Measurements from ENCODE around the gene LIMS1. TPM values are rescaled to one million over a fixed set of nuclear protein-coding genes. Genes with fewer than 3 reads are reported as not detected.
A peak's percentile ranks its signal among the peaks of the same experiment; 100 is the strongest.

LIMS1 gene
- total RNA-seq, 2 donors from 2014 or later = 35.6 to 86.5 TPM

DNA sequence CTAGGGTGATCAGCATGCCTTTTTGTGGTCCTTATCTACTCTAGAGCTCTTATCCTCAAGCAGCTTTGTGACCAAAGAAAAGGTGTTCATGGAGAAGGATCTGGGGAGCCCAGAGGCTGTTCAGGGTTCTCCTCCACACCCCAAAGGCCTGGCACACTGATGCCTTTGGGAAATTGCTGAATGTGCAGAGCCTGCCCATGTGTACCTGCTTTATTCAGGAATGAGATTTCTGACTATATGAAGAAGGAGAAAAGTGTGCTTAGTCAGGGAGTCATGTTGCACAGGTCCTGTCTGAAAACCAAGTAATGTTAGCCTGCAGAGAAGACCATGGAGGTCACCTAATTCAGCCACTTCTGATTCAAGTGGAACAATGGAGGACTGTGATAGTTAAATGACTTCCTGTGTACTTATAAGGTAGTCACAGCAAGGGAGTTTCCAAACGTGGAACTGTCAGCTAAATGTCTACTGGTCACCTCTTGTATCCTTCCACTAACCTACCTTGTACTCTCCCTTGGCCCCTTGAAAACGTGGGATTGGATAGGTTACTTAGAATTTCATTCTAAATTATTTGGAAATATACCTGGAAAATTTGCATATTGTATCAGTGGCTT, 81.3 kb downstream of the LIMS1 start:
- Mint-ChIP-seq H3K9me3 (peaks cover 0 to 4% of the 10 kb centered on the region in 2 donors), H3K27ac (peak overlapping the region; percentile 46 to 70), H3K36me3 (no peaks in the 10 kb centered on the region)
- no peak for DNase-seq (ENCODE audit: low spot score in 2 of 2)
- peak in 1 of 2 donors; percentile 15 for ATAC-seq

DNA sequence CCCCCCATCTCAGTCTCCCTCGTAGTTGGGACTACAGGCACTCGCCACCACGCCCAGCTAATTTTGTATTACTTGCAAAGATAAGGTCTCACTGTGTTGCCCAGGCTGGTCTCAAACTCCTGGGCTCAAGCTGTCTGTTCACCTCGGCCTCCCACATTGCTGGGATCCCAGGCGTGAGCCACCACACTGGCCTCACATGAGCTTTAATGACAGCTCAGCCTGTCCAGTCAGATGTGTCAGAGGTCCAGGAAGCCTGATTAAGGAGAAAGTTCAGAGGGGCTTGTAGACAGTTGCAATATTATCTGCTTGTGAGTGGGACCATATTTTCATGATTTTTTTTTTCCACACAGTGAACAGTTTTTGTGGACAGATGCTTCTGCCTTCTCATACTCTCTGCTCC, 82.0 kb downstream of the LIMS1 start:
- H3K9me3 Mint-ChIP-seq = peaks cover 0 to 4% of the 10 kb centered on the region in 2 donors
- ATAC-seq (no peak), DNase-seq (ENCODE audit: low spot score in 2 of 2) (no peak)
- no peaks in the 10 kb centered on the region for H3K36me3 Mint-ChIP-seq
- no peak overlapping the region for H3K27ac Mint-ChIP-seq

DNA sequence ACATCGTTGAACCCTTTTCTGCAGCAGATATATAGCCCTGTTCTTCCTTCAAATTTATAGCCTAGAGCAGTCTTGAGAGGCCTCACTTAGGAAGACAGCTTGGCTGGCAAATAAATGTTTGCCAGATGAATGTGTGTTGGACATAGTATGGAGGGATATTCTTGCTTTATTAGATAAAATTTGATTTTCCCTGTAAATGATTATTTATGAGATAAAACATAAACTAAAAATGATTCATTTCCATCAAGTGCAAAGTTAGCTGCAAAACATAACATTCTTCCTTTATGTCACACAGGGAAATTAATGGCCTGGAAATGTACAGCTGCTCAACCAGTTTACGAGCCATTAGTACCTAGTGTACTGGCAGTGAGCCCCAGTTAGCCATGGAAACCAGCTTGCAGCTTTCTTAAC, 82.5 kb downstream of the LIMS1 start:
- Mint-ChIP-seq H3K36me3 (no peaks in the 10 kb centered on the region), H3K27ac (no peak overlapping the region), H3K9me3 (peaks cover 0 to 4% of the 10 kb centered on the region in 2 donors)
- no peak for DNase-seq (ENCODE audit: low spot score in 2 of 2)
- ATAC-seq = no peak

DNA sequence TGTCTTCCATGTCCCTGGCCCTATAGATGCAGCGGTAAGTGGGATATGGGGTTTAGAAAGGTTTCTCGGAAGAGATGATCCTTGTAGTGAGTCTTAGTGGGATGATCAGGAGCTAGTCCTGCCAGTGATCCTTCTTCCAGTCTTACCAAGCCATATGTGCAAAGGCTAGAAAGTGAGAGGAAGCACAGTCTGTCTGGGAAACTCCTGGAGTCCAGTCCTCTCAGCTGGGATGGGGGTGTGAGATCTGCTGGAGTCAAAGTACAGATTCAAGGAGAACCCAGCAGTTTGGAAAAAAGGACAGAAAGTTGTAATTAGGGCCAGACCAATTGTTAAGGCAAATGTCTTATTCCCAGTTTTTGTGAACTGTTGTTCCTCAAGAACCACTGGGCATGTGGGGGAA, 83.3 kb downstream of the LIMS1 start:
- peaks cover 0 to 4% of the 10 kb centered on the region in 2 donors for H3K9me3 Mint-ChIP-seq

DNA sequence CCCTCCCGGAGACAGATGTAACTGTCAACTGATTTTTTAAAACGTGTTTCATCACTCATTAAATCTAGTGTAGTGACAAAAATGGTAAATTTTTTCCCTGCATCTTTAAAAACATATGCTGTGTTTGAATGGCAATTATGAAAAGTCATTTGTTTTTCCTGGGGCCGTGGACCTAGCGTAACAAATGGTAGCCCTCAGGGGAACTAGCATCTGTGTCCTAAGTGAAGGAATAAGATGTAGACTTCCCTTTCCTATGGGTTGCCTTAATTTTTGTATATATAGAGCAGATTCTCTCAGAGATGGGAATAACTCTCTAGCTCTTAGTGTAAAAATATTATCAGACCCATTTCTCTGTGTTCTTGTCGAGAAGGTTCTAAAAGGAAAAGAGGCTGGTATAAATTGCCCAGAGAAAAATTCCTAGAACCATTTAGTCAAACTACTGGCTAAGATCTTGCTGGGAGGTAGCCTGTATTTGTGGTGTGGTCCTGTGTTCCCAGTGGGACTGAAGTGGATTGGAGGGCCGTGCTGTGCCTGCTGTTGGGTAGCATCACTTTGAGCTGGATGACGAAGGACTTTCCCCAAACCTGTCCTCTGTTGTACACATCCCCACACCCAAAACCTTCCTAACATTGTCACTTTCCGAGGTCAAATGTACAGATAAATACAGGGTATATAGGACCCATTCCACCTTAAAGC, 85.8 kb downstream of the LIMS1 start:
- no peaks in the 10 kb centered on the region for H3K36me3 Mint-ChIP-seq
- peaks cover 0 to 4% of the 10 kb centered on the region in 2 donors for H3K9me3 Mint-ChIP-seq
- no peak for ATAC-seq
- H3K27ac Mint-ChIP-seq = peak overlapping the region; percentile 81 to 93
- no peak for DNase-seq (ENCODE audit: low spot score in 2 of 2)

More for the DNA sequence above, 83.3 kb downstream of the LIMS1 start:
- Mint-ChIP-seq H3K36me3 (no peaks in the 10 kb centered on the region), H3K27ac (peak overlapping the region; percentile 81 to 93)
- DNase-seq (ENCODE audit: low spot score in 2 of 2) (no peak), ATAC-seq (no peak)

DNA sequence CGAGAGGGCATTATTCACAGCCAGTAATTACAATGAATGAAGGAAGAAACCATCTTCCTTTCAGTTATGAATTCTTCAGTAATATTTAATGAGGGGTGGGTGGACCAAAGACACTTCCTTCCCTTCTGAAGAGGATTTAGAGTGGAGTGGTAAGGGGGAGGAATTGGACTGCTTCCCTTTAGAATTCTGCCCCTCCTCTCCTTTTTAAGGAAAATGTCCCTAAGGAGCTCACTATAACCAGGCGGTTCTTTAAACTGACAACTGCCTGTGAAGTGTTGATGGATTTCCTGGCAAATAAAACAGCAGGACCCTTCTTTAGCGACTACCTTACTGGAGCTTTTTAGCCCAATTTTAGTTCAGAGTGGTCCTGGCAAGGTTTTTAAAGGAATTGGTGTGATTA, 86.4 kb downstream of the LIMS1 start:
- peaks cover 0 to 1% of the 10 kb centered on the region in 2 donors for H3K9me3 Mint-ChIP-seq
- H3K27ac Mint-ChIP-seq = peak overlapping the region; percentile 81 to 93
- no peak for DNase-seq (ENCODE audit: low spot score in 2 of 2)
- H3K36me3 Mint-ChIP-seq = no peaks in the 10 kb centered on the region
- ATAC-seq = peak in 1 of 2 donors; percentile 3

DNA sequence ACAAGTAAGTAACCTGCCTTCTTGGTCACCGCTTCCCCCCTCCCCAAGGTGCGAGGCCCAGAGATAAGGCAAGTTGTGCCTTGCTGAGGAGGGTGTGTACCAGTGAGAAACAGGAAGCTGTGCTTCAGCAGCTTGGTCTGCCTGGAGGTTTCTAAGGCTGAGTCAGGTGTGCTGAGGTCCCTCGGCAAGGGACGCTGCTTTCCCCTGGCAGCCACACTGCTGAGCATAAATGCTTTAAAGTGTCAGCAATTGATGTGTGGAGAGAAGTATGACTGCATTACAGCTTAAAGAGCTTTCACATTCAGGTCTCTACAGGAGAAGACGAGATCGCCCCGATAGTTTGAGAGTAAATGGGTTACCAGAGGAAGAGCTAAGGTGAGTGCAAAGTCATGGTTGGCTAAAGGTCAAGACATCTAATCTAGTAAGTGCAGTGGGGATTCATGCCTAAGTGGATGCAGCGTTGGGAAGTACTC, 86.9 kb downstream of the LIMS1 start:
- H3K9me3 Mint-ChIP-seq = no peaks in the 10 kb centered on the region
- DNase-seq (ENCODE audit: low spot score in 2 of 2) (peak; percentile 67 to 82), ATAC-seq (peak; percentile 97)
- H3K27ac Mint-ChIP-seq = peak overlapping the region; percentile 81 to 93
- H3K36me3 Mint-ChIP-seq = no peaks in the 10 kb centered on the region

DNA sequence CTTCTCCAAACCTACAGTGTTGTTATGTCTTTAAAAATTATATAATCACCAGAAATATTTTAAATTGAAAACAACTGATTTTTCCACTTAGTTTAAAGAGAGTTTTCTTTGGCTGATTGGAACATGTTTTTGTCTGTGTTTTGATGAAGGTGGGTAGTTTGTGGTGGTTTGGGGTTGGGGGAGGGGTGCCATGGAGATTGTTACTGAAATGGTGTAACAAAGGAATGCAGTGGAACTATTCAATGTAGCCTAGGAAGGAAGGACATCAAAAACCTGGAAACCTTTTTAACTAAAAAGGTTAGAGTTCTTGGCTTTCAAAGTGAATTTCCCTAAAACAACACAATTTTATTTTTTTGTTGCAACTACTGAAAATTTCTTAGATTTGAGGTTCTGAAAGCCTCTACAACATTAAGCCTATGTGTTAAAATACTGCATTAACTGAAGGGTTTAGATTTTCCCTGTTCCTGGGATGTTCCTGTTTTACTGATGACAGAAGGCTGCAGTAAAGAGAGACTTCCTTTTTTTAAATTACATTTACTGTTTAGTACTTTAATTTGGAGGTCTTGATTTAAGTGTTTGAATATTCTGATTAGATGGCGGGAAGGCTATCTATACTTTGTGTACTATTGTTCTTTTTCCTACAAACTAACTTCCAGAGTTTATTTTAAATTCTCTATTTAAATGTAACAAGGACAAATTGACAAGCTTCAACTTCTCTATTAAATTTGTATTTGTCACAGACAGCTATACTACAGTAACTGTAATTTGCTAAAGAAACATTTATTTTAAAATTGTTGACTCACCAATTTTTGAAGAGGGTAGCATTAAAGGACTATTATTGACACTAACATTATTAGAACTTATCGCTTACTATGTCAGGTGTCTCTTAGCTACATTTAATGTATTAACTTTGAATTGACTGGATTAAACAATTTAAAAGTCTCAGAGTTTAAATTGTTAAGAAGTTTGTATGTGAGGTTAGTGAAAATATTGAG, 87.7 kb downstream of the LIMS1 start:
- ATAC-seq (no peak), DNase-seq (ENCODE audit: low spot score in 2 of 2) (no peak)
- no peaks in the 10 kb centered on the region for H3K36me3 Mint-ChIP-seq
- peak overlapping the region; percentile 81 to 93 for H3K27ac Mint-ChIP-seq
- H3K9me3 Mint-ChIP-seq = no peaks in the 10 kb centered on the region

DNA sequence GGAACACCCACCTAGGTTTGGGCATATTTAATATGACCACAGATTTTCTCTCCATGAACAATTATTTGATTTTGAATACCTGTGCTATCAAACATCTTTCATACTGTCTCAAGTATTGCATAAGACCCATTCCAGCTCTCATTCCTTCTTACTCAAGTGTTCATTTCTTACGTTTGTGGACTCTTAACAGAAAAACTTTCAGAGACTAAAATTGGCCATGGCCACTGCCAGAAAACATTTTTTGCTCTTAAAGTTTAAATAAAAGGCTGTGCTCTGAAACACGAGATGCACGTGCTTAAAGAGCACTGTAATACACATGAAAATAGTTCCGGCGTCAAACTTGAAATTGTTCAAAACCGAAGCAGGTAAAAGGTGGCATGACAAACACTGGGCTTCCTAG, 89.3 kb downstream of the LIMS1 start:
- peak overlapping the region in 1 of 2 donors; percentile 84 for H3K27ac Mint-ChIP-seq
- H3K36me3 Mint-ChIP-seq = no peaks in the 10 kb centered on the region

DNA sequence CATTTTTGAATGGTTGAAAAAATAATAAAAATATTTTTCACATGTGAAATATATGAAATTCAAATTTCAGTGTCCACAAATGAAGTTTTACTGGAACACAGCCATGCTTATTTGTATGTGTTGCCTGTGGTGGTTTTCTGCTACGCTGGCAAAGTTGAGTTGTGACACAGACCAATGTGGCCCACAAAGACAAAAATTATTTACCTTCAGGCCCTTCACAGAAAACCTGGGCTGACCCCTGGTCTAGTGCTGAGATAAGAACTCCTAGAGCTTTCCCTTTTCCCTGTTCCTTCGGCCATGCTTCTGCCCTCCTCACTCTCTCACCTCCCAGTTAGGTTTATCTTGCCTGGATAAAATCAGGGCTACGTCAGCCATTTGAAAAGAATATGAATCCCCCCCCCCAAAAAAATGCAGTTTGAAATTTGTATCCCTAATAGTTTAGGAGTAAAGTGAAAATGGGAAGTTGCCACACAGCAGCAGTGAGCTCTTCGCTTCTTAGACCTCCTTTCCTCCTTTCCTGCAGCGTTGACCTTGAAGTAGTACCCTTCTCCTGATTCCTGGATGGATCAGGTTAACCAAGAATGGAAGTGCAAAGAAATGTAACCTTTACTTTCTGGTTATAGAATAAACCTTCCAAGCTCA, 91.0 kb downstream of the LIMS1 start:
- ATAC-seq = no peak
- Mint-ChIP-seq H3K36me3 (peaks cover 0 to 12% of the 10 kb centered on the region in 2 donors), H3K9me3 (no peaks in the 10 kb centered on the region), H3K27ac (peak overlapping the region in 1 of 2 donors; percentile 5)
- DNase-seq (ENCODE audit: low spot score in 2 of 2) = no peak

More for the DNA sequence above, 89.3 kb downstream of the LIMS1 start:
- no peak for ATAC-seq
- DNase-seq (ENCODE audit: low spot score in 2 of 2) = no peak
- H3K9me3 Mint-ChIP-seq = no peaks in the 10 kb centered on the region

DNA sequence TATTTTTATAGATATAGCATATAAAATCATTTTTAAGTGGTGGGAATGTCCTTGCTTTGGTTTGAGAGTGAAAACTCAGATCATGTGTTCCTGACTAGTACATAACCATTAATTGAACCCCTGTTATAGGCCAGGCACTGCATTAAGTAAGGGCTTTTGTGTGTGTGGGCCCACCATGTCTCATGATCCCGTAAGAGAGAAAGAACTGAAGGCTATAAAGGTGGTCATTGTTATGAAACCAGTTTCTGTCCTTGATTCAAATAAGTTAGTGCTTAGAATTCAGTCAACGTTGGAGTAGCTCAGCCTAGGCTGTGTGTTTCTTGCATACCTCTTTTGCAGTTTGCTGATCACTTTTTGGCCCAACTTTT, 91.5 kb downstream of the LIMS1 start:
- Mint-ChIP-seq H3K27ac (peak overlapping the region in 1 of 2 donors; percentile 5), H3K36me3 (peaks cover 0 to 17% of the 10 kb centered on the region in 2 donors), H3K9me3 (no peaks in the 10 kb centered on the region)
- no peak for DNase-seq (ENCODE audit: low spot score in 2 of 2)
- no peak for ATAC-seq

DNA sequence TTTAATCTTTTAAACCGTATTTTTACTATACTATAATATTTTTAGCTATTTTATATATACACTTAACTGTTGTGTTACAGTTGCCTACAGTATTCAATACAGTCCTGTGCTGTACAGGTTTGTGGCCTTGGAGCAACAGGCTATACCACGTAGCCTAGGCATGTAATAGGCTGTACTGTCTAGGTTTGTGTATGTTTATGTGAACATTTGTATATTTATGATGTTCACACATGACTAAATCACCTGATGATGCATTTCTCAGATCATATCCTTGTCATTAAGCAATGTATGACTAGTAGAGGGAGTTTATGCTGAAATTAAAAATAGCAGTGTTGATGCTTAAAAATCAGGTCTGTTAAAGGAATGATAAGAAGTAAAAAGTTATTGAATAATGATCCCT, 92.7 kb downstream of the LIMS1 start:
- H3K36me3 Mint-ChIP-seq = peaks cover 0 to 18% of the 10 kb centered on the region in 2 donors
- no peaks in the 10 kb centered on the region for H3K9me3 Mint-ChIP-seq
- no peak overlapping the region for H3K27ac Mint-ChIP-seq
- ATAC-seq = peak in 1 of 2 donors; percentile 18
- DNase-seq (ENCODE audit: low spot score in 2 of 2) = no peak

DNA sequence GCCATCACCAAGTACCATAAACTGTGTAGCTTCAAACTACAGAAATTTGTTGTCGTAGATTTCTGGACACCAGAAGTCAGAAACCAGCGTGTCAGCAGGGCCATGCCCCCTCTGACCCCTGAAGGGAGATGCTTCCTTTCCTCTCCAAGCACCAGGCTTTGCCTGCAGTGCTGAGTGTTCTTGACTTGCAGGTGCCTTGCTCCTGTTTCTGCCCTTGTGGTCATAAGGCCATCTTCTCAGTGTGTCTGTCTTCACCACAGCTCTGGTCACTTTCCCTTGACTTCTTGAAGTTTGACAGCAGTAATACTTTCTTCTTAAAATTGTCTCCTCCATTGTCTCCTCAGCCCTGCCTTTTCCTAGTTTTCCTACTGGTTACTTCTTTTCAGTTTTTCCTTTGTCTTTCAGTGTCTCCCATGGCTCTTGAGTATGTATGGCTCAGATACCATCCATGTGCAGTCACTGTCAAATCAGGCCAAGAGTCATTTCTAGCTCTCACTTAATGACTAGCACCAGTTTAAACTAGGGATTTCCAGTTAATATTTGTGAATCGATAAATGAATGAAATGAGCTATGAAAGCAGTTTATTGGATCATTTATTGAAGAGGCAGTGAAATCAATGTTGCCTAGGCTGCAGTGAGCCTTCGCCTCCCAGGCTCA, 93.8 kb downstream of the LIMS1 start:
- Mint-ChIP-seq H3K27ac (peak overlapping the region; percentile 12 to 71), H3K9me3 (no peaks in the 10 kb centered on the region), H3K36me3 (peaks cover 0 to 18% of the 10 kb centered on the region in 2 donors)
- ATAC-seq (no peak), DNase-seq (ENCODE audit: low spot score in 2 of 2) (no peak)

DNA sequence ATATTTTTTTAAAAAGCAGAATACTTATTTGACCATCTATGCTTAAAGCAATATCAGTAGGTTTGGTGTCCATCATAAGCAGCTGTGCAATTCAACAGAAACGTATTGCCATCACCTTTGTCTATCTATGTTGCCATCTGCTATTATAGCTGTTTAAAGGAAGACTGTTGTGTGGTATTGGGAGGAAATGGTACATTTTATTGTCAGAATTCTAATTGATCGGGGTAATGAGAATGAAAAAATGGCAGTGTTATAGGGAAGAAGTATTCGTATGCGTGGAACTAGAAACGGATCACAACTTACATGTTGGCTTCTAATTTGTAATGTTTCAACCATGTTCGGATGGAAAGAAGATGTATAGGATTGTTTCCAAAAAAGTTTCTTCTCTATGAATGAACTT, 94.7 kb downstream of the LIMS1 start:
- no peaks in the 10 kb centered on the region for H3K9me3 Mint-ChIP-seq
- H3K36me3 Mint-ChIP-seq = peaks cover 0 to 18% of the 10 kb centered on the region in 2 donors
- no peak for DNase-seq (ENCODE audit: low spot score in 2 of 2)
- peak overlapping the region; percentile 71 to 75 for H3K27ac Mint-ChIP-seq
- ATAC-seq = no peak

DNA sequence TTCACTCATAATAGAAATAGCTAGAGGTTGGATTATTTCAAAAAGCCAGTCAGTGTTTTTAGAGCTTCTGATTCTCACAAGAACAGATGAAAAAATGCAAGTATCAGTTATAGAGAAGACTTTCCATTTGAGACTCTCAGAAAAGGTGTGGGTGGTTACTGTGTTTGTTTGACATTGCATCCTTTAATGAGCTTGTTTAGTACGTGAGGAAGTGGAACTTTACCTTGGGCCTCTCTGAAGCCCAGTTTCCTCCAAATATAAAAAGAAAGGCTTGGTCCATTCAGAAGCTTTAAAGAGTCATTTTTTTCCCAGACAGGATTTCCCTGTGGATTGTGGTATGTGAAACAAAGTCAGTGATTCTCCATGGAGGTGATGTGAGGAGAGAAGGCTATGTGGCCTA, 95.1 kb downstream of the LIMS1 start:
- Mint-ChIP-seq H3K36me3 (peaks cover 0 to 18% of the 10 kb centered on the region in 2 donors), H3K9me3 (no peaks in the 10 kb centered on the region), H3K27ac (peak overlapping the region; percentile 71 to 75)
- DNase-seq (ENCODE audit: low spot score in 2 of 2) = no peak
- ATAC-seq = peak; percentile 63 to 89

Measured in activated naive CD4-positive, alpha-beta T cell treated with anti-CD3 and anti-CD28 coated beads, Interleukin-2, amount 50 U/mL, for 72 hours (primary cell).